GM20000 (cell line): ENCODE results near the gene EHBP1.

Experiments
- DNase-seq: peaks from one replicate; pipeline ENCODE4 v3.0.0; 2012; ENCODE audit warnings: low spot score
- TF ChIP-seq, protein P1 (sequence below): IDR thresholded peaks from 2 replicates; pipeline ENCODE4 v1.5.1; 2012; ENCODE audit warnings: mild to moderate bottlenecking, control low read depth; ENCODE audit errors: extremely low read depth, missing control alignments

EHBP1 gene

DNA sequence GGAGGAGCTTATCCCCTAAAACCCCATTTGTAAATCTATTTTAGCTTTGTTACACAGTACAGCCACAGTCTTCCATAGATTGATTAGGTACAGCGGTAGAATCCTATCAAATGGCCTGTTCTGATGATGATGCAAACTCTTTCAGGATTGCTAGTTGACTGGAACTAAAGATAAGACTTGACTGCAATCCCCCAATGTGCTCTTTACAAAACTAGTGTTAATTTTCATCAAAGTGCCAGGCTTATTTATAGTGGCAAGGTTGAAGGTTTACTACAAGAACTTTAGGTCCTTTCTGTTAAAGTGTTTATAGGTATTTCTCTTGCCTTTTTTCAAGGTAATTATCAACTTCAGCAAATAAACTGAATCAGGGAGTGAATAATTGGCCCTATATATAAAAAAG lies 336.1 kb downstream of the EHBP1 start:
- DNase-seq = no peak
- TF ChIP-seq, protein P1, sequence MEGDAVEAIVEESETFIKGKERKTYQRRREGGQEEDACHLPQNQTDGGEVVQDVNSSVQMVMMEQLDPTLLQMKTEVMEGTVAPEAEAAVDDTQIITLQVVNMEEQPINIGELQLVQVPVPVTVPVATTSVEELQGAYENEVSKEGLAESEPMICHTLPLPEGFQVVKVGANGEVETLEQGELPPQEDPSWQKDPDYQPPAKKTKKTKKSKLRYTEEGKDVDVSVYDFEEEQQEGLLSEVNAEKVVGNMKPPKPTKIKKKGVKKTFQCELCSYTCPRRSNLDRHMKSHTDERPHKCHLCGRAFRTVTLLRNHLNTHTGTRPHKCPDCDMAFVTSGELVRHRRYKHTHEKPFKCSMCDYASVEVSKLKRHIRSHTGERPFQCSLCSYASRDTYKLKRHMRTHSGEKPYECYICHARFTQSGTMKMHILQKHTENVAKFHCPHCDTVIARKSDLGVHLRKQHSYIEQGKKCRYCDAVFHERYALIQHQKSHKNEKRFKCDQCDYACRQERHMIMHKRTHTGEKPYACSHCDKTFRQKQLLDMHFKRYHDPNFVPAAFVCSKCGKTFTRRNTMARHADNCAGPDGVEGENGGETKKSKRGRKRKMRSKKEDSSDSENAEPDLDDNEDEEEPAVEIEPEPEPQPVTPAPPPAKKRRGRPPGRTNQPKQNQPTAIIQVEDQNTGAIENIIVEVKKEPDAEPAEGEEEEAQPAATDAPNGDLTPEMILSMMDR = no peak

GRCh38 chr2:63044362-63045327 lies 339.1 kb downstream of the EHBP1 start:
- no peak for DNase-seq
- TF ChIP-seq, protein P1 = no peak

GRCh38 chr2:63046552-63046951 lies 341.0 kb downstream of the EHBP1 start:
- TF ChIP-seq, protein P1 = no peak
- DNase-seq = no peak

DNA sequence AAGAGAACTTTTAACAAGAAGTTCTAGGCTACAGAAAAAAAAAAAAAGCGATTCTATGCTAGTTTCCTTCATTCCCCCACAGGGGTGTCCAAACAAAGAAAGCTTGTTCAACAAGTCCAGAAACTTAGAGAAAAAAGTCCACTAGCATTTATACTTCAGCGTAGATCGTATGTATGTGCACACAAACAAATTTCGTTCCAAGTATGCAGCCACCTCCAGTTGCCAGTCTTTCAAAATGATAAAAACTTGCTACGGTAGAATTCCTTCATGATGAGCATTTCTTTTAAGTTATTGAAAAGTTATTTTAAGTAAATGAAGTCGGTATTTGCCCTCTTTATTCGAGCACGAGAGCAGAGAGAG lies 341.4 kb downstream of the EHBP1 start:
- TF ChIP-seq, protein P1 = no peak
- DNase-seq = no peak

- TF ChIP-seq, protein P1 = peak; percentile 18
- peak; percentile 36 for DNase-seq
These were observed 342.1 kb downstream of the EHBP1 start for GRCh38 chr2:63047321-63048279.

GRCh38 chr2:63048367-63049171 lies 343.1 kb downstream of the EHBP1 start:
- peak; percentile 44 for DNase-seq
- TF ChIP-seq, protein P1 = no peak
